GM23338 (cell line): ENCODE measurements around the gene LRP10. TPM values are rescaled to one million over a fixed set of nuclear protein-coding genes. Genes with fewer than 3 reads are reported as not detected.

Experiments used
- CREB1 ChIP-seq: fragments of 250-450 bp; sonication (Bioruptor Pico); IDR thresholded peaks from 2 replicates; pipeline ENCODE4 v1.5.0; 2020; ENCODE audit warnings: low read depth, mild to moderate bottlenecking, moderate library complexity
- EZH2phosphoT487 ChIP-seq: fragments of 200-600 bp; sonication (generic); IDR thresholded peaks from one replicate; pipeline ENCODE4 v1.8.1; 2018; ENCODE audit warnings: antibody characterized with exemption; ENCODE audit not compliant: unreplicated experiment
- JUNB ChIP-seq: IDR thresholded peaks from one replicate; pipeline ENCODE4 v1.6.1; 2016; ENCODE audit warnings: antibody characterized with exemption; ENCODE audit not compliant: unreplicated experiment
- NANOG ChIP-seq: IDR thresholded peaks from 2 replicates; pipeline ENCODE4 v1.6.1; 2016; ENCODE audit warnings: antibody characterized with exemption, borderline replicate concordance
- REST ChIP-seq: IDR thresholded peaks from one replicate; pipeline ENCODE4 v1.6.1; 2018; ENCODE audit warnings: antibody characterized with exemption; ENCODE audit not compliant: unreplicated experiment
- STAT1 ChIP-seq: IDR thresholded peaks from one replicate; pipeline ENCODE4 v1.6.1; 2016; ENCODE audit warnings: antibody characterized with exemption; ENCODE audit not compliant: unreplicated experiment
- ZNF114 ChIP-seq: fragments of 250-450 bp; sonication (Bioruptor Pico); IDR thresholded peaks from 2 replicates; pipeline ENCODE4 v1.5.0; 2020; ENCODE audit warnings: mild to moderate bottlenecking, moderate library complexity
- ZNF462 ChIP-seq: fragments of 250-450 bp; sonication (Bioruptor Pico); IDR thresholded peaks from 2 replicates; pipeline ENCODE4 v1.5.0; 2020; ENCODE audit warnings: mild to moderate bottlenecking, moderate library complexity
- polyA plus RNA-seq: library from polyadenylated mRNA; unstranded; fragments of >200 nt; fragmentation: Nextera tagmentation; extraction: Ambion mirVana; gene quantifications from 2 replicates; pipeline ENCODE4 v1.2.1, GENCODE V29; 2016
- total RNA-seq: library from RNA; depleted of rRNA; stranded (reverse); fragments of >200 nt; shearing (Covaris generic); gene quantifications from 2 replicates; pipeline ENCODE4 v1.2.3, GENCODE V29; 2014

The LRP10 gene
- total and polyA plus RNA-seq, 2 experiments from 2014 or later: 6.4 to 18.1 TPM

GRCh38 chr14:22822016-22822570 lies 49.4 kb upstream of the LRP10 start (continued):
- no peak for TF ChIP-seq ZNF462
- no peak for TF ChIP-seq CREB1 (CRISPR knock-in tag)
- no peak for TF ChIP-seq JUNB
- no peak for TF ChIP-seq EZH2phosphoT487
- no peak for TF ChIP-seq STAT1
- no peak for TF ChIP-seq REST
- no peak for TF ChIP-seq ZNF114 (CRISPR knock-in tag)
- TF ChIP-seq NANOG: no peak
